Activated naive CD8-positive, alpha-beta T cell treated with anti-CD3 and anti-CD28 coated beads, Interleukin-2, amount 50 U/mL, for 24 hours (primary cell): ENCODE results near the gene SLC22A16.
"Not testable (repeated sequence)": the region's sequence is repeated elsewhere in the genome, so short reads cannot be mapped to it uniquely, and the experiment has no call there.

Experiments used
- ATAC-seq: fragments of 150-1000 bp; cut with Tn5 transposase; one replicate; pipeline ENCODE4 v1.10.0; 2021
- DNase-seq: peaks from one replicate; pipeline ENCODE4 v3.0.0; 2021
- H3K27ac Mint-ChIP-seq: one replicate; pipeline ENCODE4 v1.8.0; 2021; ENCODE audit warnings: mild to moderate bottlenecking, mixed read lengths
- H3K27me3 Mint-ChIP-seq: one replicate; pipeline ENCODE4 v1.8.0; 2021; ENCODE audit warnings: mixed read lengths
- H3K36me3 Mint-ChIP-seq: one replicate; pipeline ENCODE4 v1.8.0; 2021; ENCODE audit warnings: low read depth, mixed read lengths
- H3K4me1 Mint-ChIP-seq: one replicate; pipeline ENCODE4 v1.8.0; 2021; ENCODE audit warnings: mixed read lengths
- H3K4me3 Mint-ChIP-seq: one replicate; pipeline ENCODE4 v1.8.0; 2021; ENCODE audit warnings: mild to moderate bottlenecking, moderate library complexity, mixed read lengths
- H3K9me3 Mint-ChIP-seq: one replicate; pipeline ENCODE4 v1.8.0; 2021; ENCODE audit warnings: mixed read lengths

SLC22A16 gene

DNA sequence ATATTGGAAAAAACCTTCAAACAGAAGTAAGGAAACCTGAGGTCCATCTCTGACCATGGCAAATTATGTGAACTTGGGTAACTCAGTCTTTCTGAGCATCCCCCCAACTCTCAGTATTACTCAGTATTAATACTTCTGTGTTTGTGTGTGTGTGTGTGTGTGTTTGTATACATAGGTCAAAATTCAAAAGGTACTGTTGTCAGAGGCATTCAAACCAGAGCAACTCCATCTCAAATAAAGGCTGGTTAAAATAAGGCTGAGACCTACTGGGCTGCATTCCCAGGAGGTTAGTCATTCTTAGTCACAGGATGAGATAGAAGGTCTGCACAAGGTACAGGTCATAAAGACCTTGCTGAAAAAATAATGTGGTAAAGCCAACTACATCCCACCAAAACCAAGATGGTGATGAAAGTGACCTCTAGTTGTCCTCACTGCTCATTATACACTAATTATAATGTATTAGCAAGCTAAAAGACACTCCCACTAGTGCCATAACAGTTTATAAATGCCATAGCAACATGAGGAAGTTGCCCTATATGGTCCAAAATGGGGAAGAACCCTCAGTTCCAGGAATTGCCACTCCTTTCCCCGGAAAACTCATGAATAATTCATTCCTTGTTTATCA, 33.3 kb upstream of the SLC22A16 start:
- Mint-ChIP-seq H3K36me3 (no peaks in the 10 kb centered on the region), H3K4me1 (peaks cover 2% of the 10 kb centered on the region), H3K27ac (no peak overlapping the region), H3K4me3 (no peak overlapping the region), H3K27me3 (peaks cover 16% of the 10 kb centered on the region), H3K9me3 (no peaks in the 10 kb centered on the region)
- DNase-seq = no peak
- peak; percentile 61 for ATAC-seq

- not testable (repeated sequence) for DNase-seq, H3K9me3 Mint-ChIP-seq, ATAC-seq, H3K27ac Mint-ChIP-seq, H3K4me1 Mint-ChIP-seq, H3K36me3 Mint-ChIP-seq, H3K4me3 Mint-ChIP-seq, H3K27me3 Mint-ChIP-seq
These were observed 28.5 kb upstream of the SLC22A16 start for GRCh38 chr6:110504891-110505290.

DNA sequence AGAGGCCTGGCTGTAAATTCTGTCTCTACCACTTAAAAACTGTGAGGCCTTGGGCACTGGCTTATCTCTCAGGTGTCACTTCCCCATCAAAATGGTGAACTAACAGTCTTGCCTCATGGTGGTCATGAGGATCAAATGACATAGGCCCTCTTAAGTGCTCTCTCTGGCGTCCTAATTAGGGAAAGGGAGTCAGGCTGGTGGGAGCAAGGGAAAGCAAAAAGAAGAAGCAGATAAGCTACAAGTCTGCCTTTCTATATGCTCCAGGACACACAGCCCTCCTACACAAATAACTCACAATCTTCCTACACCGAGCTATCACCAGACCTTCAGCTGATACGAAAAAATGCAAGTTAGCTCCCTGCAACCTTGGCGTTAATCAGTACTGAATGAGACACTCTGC, 19.5 kb upstream of the SLC22A16 start:
- H3K27ac Mint-ChIP-seq = no peak overlapping the region
- ATAC-seq (no peak), DNase-seq (no peak)
- H3K27me3 Mint-ChIP-seq = peaks cover 6% of the 10 kb centered on the region
- H3K4me3 Mint-ChIP-seq = no peak overlapping the region
- no peaks in the 10 kb centered on the region for H3K36me3 Mint-ChIP-seq
- no peaks in the 10 kb centered on the region for H3K9me3 Mint-ChIP-seq
- peaks cover 11% of the 10 kb centered on the region for H3K4me1 Mint-ChIP-seq

DNA sequence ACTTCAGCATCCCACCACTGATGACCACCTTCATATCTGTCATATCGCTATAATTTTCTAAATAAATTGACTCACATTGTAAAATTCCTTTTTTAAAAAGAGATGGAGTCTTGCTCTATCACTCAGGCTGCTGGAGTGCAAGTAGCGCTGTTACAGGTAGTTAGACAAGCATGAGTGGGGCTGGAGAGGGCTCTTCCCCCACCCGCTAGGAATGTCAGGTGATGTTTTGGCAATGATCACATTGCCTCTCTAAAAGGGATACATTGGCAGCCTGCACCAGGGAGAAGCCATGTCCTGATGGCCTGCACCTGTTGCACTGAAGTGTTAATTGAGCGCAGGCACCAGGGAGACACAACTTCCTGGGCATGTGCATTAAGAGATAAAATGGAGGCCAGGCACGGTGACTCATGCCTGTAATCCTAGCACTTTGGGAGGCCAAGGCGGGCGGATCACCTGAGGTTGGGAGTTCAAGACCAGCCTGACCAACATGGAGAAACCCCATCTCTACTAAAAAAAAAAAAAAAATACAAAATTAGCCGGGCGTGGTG, 16.9 kb upstream of the SLC22A16 start:
- peaks cover 10% of the 10 kb centered on the region for H3K27me3 Mint-ChIP-seq
- no peak overlapping the region for H3K27ac Mint-ChIP-seq
- DNase-seq (no peak), ATAC-seq (no peak)
- no peaks in the 10 kb centered on the region for H3K36me3 Mint-ChIP-seq
- peaks cover 11% of the 10 kb centered on the region for H3K4me1 Mint-ChIP-seq
- H3K9me3 Mint-ChIP-seq = no peaks in the 10 kb centered on the region
- no peak overlapping the region for H3K4me3 Mint-ChIP-seq

DNA sequence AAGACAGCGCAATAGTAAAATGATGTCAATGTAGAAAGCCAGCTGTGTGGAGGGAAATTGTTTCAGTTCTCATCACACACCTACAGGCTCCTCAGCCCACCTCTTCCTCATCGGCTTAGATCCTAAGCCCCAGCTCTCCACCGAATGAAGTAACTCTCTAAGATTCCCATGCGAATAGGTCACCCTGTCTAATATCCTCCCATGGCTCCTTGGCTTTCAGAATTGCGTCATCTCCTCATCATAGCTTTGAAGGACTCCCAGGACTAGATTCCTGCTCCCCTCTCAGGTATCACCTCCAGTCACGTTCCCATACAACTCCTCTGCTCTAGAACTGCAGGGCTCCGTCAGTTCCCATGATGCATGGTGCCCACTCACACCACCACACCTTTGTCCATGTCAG, 16.2 kb upstream of the SLC22A16 start:
- H3K4me1 Mint-ChIP-seq = peaks cover 11% of the 10 kb centered on the region
- H3K27me3 Mint-ChIP-seq = peaks cover 10% of the 10 kb centered on the region
- ATAC-seq (no peak), DNase-seq (no peak)
- H3K9me3 Mint-ChIP-seq = no peaks in the 10 kb centered on the region
- no peaks in the 10 kb centered on the region for H3K36me3 Mint-ChIP-seq
- H3K4me3 Mint-ChIP-seq = no peak overlapping the region
- H3K27ac Mint-ChIP-seq = no peak overlapping the region

DNA sequence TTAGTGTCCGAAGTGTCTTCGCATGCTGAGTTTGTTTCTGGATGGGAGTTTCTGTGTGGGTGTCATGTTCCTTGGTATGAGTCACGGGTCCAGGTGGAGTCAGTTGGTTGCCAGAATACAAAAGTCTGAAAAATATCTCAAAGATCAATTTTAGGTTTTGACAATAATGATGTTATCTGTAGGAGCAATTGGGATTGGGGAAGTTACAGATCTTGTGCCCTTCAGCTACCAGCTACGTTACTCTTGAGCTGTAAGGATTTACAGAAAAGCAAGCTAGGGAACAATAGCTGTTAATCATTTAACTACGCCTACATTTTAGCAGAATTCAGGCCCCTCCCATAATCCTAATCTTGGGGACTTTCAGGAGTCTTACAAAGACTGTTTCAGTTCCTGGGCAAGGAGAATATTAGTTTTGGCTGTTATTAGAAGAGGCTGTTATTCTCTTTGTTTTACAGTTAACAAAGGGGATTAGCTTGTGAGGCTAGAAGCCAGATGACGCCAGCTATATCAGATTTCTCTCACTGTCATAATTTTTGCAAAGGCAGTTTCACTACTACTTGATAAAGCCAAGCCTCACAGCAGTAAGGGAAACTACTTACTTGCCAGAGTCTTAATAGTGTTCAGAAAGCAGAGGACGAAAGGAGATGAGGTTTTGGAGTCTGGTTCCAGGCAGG, 15.4 kb upstream of the SLC22A16 start:
- Mint-ChIP-seq H3K27ac (no peak overlapping the region), H3K4me1 (peaks cover 11% of the 10 kb centered on the region), H3K27me3 (peaks cover 12% of the 10 kb centered on the region), H3K4me3 (no peak overlapping the region), H3K36me3 (no peaks in the 10 kb centered on the region), H3K9me3 (no peaks in the 10 kb centered on the region)
- DNase-seq (no peak), ATAC-seq (no peak)

- Mint-ChIP-seq H3K4me1 (peaks cover 11% of the 10 kb centered on the region), H3K27me3 (peaks cover 12% of the 10 kb centered on the region), H3K4me3 (no peak overlapping the region), H3K27ac (no peak overlapping the region), H3K9me3 (no peaks in the 10 kb centered on the region), H3K36me3 (no peaks in the 10 kb centered on the region)
- no peak for DNase-seq
- no peak for ATAC-seq
These were observed 14.9 kb upstream of the SLC22A16 start for GRCh38 chr6:110491299-110491643.

DNA sequence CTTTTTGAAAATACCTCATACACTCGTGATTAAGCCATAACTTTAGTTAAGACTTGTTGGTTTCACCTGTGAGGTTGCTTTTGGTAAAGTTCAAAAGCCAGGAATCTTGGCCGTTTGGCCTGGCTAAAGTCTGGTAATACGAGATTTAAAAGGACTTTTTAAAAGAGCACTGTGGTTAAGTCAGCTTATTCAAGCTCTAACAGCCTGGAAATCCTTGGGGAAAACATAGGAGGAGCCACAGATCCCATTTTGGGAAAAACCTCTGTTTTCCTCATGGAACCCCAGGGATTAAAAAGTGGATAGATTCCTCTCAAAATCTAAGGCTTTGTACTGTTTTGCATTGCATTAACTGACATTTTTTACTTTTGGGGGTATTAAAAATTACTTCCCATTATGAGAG, 13.7 kb upstream of the SLC22A16 start:
- H3K27me3 Mint-ChIP-seq = peaks cover 12% of the 10 kb centered on the region
- no peak overlapping the region for H3K27ac Mint-ChIP-seq
- DNase-seq (no peak), ATAC-seq (no peak)
- no peak overlapping the region for H3K4me3 Mint-ChIP-seq
- H3K4me1 Mint-ChIP-seq = peaks cover 11% of the 10 kb centered on the region
- H3K36me3 Mint-ChIP-seq = no peaks in the 10 kb centered on the region
- H3K9me3 Mint-ChIP-seq = no peaks in the 10 kb centered on the region

DNA sequence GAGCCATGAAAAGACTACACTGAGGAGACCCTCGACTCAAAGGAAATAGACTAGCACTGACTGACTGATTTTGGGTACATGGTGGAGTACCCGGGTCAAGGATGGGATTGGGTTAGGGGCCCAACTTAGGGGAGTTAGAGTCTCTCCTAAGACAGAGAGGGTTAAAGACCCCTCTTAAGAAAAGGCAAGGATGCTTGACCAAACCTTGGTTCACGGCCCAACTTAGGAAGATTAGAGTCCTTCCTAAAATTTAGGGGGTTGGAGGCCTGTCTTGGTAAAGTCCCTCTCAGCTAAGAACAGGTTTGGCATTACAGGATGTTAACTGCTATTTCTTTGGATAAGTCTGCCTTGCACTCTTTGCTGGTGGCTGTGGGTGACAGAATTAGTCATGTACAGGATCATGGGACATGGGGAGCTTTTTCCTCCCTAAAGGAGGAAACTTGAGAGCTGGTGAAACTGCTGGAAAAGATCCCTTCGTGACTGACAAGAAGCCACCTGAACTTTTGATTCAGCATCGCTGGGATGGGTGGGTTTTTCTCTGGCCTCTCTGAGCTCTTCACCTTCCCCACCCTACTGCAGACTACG, 12.3 kb upstream of the SLC22A16 start:
- H3K27me3 Mint-ChIP-seq = peaks cover 15% of the 10 kb centered on the region
- ATAC-seq (no peak), DNase-seq (no peak)
- no peaks in the 10 kb centered on the region for H3K36me3 Mint-ChIP-seq
- no peak overlapping the region for H3K27ac Mint-ChIP-seq
- H3K9me3 Mint-ChIP-seq = no peaks in the 10 kb centered on the region
- peaks cover 11% of the 10 kb centered on the region for H3K4me1 Mint-ChIP-seq
- no peak overlapping the region for H3K4me3 Mint-ChIP-seq

DNA sequence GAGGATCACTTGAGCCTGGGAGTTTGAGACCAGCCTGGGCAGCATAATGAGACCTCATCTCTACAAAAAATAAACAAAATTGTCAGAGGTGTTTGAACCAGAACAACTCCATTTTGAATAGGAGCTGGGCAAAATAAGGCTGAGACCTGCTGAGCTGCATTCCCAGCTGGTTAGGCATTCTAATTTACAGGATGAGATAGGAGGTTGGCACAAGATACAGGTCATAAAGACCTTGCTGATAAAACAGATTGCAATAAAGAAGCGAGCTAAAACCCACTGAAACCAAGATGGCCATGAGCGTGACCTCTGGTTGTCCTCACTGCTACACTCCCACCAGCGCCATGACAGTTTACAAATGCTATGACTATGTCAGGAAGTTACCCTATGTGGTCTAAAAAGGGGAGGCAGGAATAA, 11.6 kb upstream of the SLC22A16 start:
- Mint-ChIP-seq H3K27me3 (peaks cover 15% of the 10 kb centered on the region), H3K4me1 (peaks cover 11% of the 10 kb centered on the region)
- H3K4me3 Mint-ChIP-seq, ATAC-seq, DNase-seq, H3K36me3 Mint-ChIP-seq, H3K9me3 Mint-ChIP-seq, H3K27ac Mint-ChIP-seq: not testable (repeated sequence)

DNA sequence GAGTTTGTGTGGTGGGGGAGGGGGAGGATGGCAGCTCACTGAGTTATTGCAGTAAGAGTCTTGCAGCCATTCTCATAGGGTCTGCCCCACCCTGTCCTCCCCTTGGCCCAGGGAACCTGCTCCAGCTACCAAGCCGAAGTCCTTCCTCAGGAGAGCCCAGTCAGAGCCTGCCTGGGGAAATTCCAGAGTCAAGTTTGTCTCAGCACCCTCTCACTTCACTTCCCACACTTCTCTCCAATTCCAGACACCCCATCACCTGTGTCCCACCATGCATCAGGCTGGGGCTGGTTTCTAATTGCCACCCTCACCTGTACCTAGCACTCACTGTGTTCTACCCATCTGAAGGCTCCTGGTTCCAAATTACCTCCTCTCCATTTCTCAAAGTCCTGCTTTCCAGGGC, 10.3 kb upstream of the SLC22A16 start:
- Mint-ChIP-seq H3K4me1 (peaks cover 3% of the 10 kb centered on the region), H3K27ac (no peak overlapping the region), H3K4me3 (no peak overlapping the region), H3K27me3 (peaks cover 13% of the 10 kb centered on the region), H3K36me3 (no peaks in the 10 kb centered on the region), H3K9me3 (peaks cover 9% of the 10 kb centered on the region)
- ATAC-seq (no peak), DNase-seq (no peak)

DNA sequence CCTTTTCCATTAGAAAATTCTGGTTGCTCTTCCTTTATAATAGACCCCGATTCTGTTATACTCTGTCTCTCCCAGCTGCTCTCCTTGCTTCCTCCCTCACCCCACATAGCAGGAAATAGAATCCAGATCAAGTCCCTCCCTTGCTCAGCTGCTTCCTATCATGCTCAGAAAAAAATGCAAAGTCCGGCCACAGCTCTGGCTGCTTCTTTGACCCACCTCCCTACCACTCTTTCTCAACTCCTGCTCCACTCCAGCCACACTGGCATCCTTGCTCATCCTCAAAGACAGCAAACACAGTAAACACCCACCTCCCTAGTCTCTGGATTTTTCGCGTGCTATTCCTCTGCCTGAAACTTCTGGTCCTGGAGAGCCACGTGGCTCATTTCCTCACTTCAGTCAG, 9.1 kb upstream of the SLC22A16 start:
- Mint-ChIP-seq H3K4me3 (no peak overlapping the region), H3K36me3 (no peaks in the 10 kb centered on the region), H3K9me3 (peaks cover 16% of the 10 kb centered on the region), H3K27me3 (peaks cover 11% of the 10 kb centered on the region), H3K27ac (no peak overlapping the region), H3K4me1 (no peaks in the 10 kb centered on the region)
- no peak for ATAC-seq
- DNase-seq = no peak

GRCh38 chr6:110484321-110484720, 7.9 kb upstream of the SLC22A16 start:
- Mint-ChIP-seq H3K27ac (no peak overlapping the region), H3K4me3 (no peak overlapping the region), H3K4me1 (no peaks in the 10 kb centered on the region), H3K27me3 (peaks cover 12% of the 10 kb centered on the region), H3K36me3 (no peaks in the 10 kb centered on the region), H3K9me3 (peaks cover 16% of the 10 kb centered on the region)
- DNase-seq (no peak), ATAC-seq (no peak)

DNA sequence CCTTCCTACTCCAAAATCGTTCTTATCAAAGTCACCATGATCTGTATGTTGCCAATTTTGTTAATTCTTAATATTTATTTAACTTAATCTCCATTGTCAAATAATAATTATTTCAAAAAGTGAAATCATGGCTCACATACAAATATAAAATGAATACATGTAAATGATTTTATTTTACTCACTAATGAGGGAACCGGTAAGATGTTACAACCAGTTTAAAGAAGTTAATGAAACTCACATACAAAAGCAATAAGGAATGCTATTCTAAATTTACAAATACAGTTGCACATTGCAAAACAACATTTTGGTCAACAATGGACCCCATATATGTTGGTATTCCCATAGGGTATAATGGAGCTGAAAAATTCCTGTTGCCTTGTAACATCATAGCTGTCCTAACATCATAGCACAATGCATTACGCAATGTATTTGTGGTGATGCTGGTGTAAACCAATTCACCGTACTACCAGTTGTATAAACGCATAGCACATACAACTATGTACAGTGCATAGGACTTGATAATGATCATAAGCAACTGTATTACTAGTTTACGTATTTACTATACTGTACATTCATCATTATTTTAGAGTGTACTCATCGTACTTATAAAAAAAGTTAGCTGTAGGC, 6.5 kb upstream of the SLC22A16 start:
- H3K4me1 Mint-ChIP-seq = no peaks in the 10 kb centered on the region
- no peak for DNase-seq

DNA sequence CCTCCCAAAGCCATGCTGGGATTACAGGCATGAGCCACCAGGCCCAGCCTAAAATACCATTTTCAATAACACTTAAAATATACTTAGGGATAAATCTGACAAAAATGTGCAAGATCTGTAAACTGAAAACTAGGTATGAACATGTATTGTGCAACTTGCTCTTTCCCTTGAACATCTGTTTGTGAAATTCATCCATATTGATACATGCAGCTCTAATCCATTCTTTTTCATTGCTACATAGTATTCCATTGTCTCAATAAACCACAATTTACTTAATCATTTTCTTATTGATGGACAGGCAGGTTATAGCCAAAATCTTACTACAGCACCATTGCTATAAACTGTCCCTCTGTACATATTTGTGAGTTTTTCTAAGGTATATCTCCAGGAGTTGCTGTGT, 4.7 kb upstream of the SLC22A16 start:
- Mint-ChIP-seq H3K4me1 (no peaks in the 10 kb centered on the region), H3K27me3 (peaks cover 18% of the 10 kb centered on the region), H3K4me3 (no peak overlapping the region), H3K36me3 (no peaks in the 10 kb centered on the region), H3K27ac (no peak overlapping the region), H3K9me3 (peaks cover 16% of the 10 kb centered on the region)
- DNase-seq (no peak), ATAC-seq (no peak)

More for the DNA sequence above, 6.5 kb upstream of the SLC22A16 start:
- Mint-ChIP-seq H3K27me3 (peaks cover 15% of the 10 kb centered on the region), H3K4me3 (no peak overlapping the region), H3K36me3 (no peaks in the 10 kb centered on the region), H3K27ac (no peak overlapping the region), H3K9me3 (peaks cover 16% of the 10 kb centered on the region)
- ATAC-seq = no peak
